Hematopoietic multipotent progenitor cell treated with erythropoietin and hydrocortisone succinate and interleukin-3 and kit ligand, for 8 days (in vitro differentiated cells): Measurements from ENCODE around the gene TNXB.
"Not testable (repeated sequence)": the region's sequence is repeated elsewhere in the genome, so short reads cannot be mapped to it uniquely, and the experiment has no call there.

Experiments used
- DNase-seq: peaks from one replicate; pipeline ENCODE4 v3.0.0-alpha.2; 2015

Gene TNXB

GRCh38 chr6:32038878-32039277, 70.3 kb downstream of the TNXB start:
- DNase-seq = not testable (repeated sequence)

- DNase-seq = not testable (repeated sequence)
These were observed 71.3 kb downstream of the TNXB start, which contains the start of gene CYP21A2 for GRCh38 chr6:32037598-32038524. TSS of gene CYP21A2 (plus strand) at chr6:32038415. CDS start at chr6:32038423, 8 bp downstream.

DNA sequence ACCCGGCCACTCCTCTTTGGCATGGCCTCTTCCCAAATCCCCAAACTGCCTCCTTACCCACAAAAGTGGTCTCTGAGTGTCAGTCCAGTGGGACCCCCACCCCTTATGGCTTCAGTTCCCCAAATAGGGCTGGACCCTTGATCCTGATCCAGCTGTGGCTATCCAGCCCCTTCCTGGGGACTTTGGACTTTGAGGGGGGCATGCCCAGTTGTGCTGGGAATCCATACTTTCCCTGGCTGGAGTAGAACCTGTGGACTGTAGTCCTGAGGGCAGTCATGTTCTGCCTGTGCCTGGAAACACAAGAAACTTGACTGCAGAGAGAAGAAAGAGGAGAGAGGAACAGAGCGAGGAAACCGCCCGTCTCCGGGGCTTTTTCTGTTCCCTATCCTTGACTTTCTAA, 72.0 kb downstream of the TNXB start:
- DNase-seq = not testable (repeated sequence)

DNA sequence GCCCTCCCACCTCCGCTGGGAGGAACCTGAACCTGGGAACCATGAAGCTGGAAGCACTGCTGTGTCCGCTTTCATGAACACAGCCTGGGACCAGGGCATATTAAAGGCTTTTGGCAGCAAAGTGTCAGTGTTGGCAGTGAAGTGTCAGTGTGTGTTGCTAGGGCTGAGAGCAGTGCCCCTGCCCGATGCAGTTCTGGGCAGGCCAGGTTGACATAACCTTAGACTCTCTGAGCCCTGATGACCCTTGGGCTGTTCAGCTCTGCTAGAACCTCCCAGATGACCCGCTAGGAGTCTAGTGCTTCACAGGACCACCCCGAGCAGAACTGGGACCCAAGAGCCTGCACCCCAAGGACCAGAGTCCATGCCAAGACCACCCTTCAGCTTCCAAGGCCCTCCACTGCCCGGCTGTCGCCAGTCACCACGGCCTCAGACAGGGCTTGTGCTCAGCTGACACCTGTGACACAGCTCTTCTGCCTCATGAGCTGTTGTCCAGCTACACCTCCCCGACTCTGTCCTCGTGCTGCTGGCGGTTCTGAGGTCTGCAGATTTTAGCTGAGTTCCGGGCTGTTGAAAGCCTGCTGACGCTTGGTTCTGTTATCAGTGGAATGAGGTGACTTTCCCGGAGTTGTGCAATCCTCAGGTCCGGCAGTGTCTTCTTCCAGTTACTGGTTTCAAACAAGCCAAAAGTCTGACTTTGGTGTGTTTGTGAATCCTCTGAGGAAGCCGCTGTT, 73.7 kb downstream of the TNXB start:
- not testable (repeated sequence) for DNase-seq

DNA sequence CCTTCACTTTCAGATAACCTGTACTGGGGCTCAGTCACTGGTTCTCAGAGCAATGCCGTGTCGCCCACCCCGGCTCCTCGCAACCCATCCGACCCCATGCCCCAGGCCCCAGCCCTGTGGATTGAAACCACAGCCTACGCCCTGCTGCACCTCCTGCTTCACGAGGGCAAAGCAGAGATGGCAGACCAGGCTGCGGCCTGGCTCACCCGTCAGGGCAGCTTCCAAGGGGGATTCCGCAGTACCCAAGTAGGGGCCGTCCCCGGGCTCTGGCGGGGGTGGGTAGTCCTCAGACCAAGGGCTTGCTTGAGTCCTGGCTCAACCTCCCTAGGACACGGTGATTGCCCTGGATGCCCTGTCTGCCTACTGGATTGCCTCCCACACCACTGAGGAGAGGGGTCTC, 79.6 kb downstream of the TNXB start:
- not testable (repeated sequence) for DNase-seq

- DNase-seq = not testable (repeated sequence)
These were observed 80.5 kb downstream of the TNXB start for GRCh38 chr6:32028631-32029030.

DNA sequence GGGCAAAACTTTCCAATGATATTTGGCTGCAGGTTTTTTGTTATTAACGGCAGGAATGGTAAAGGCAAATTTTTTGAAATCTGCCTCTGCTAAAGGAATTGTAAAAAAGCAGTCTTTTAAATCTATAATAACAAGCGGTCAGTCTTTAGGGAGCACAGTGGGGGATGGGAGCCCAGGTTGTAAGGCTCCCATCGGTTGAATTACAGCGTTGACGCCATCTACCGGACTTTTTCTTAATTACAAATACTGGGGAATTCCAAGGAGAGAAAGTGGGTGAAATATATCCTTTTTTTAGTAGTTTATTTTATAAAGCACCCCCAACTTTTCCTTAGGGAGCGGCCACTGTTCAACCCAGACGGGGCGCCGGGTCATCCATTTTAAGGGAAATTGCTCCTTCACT, 87.0 kb downstream of the TNXB start:
- not testable (repeated sequence) for DNase-seq

GRCh38 chr6:32014547-32014946, 94.6 kb downstream of the TNXB start, which contains the start of gene C4B:
TSS of gene C4B (plus strand) at chr6:32014795. CDS start at chr6:32014846, 51 bp downstream.
- DNase-seq = not testable (repeated sequence)

GRCh38 chr6:32013738-32014137, 95.4 kb downstream of the TNXB start:
- DNase-seq = not testable (repeated sequence)

DNA sequence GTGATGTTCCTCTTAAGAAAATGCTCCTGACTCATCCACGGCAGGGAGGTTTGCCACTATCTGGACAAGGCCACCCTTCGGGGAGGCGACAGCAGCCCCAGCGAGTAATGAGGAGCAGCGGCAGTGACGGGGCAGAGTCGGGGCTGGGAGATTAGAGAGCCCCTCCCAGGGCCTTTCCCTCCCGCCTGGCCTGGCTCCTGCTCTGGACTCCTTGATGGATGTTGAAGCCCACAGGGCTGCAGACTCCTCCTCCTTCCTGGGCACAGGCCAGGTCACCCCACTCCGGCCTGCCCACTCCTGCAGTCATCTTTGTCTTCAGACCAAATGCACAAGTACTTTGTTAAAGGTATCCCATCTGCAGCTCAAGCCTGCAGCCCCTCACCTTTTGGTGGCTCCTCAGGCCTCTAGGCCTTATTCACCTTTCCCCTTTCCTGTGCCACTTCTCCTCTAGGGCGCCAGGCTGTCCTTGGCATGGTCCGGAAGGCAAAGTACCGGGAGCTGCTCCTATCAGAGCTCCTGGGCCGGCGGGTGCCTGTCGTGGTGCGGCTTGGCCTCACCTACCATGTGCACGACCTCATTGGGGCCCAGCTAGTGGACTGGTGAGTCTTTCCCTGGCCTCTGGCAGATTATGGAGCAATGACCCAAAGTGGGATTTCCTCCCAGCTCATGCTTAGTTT, 96.1 kb downstream of the TNXB start:
- not testable (repeated sequence) for DNase-seq

- DNase-seq = not testable (repeated sequence)
These were observed 98.1 kb downstream of the TNXB start for GRCh38 chr6:32010856-32011530.

GRCh38 chr6:32009537-32009936, 99.6 kb downstream of the TNXB start:
- not testable (repeated sequence) for DNase-seq

DNA sequence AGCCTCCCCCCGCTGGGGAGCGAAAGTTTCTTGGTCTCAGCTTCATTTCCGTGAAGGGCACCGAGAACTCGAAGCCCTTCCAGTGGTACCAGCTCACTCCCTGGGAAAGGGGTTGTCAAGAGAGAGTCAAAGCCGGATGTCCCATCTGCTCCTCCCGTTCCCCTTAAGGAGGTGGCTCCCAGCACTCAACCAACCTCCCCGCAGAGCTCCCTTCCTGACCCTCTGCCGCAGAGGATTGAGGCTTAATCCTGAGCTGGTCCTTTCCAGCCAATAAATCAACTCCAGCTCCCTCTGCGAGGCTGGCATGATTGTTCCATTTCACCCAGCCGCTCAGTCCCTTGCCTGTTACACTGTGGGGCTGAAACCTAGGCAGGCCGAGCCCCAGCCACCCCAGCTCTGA, 100.5 kb downstream of the TNXB start:
- DNase-seq = not testable (repeated sequence)

GRCh38 chr6:32008037-32008436, 101.1 kb downstream of the TNXB start:
- DNase-seq = not testable (repeated sequence)

DNA sequence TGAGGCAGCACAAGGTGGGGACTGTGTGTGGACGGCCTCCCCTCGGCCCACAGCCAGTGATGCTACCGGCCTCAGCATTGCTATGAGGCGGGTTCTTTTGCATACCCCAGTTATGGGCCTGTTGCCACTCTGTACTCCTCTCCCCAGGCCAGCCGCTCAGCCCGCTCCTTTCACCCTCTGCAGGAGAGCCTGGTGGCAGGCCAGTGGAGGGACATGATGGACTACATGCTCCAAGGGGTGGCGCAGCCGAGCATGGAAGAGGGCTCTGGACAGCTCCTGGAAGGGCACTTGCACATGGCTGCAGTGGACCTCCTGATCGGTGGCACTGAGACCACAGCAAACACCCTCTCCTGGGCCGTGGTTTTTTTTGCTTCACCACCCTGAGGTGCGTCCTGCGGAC, 102.1 kb downstream of the TNXB start:
- not testable (repeated sequence) for DNase-seq

GRCh38 chr6:32005991-32006529, 103.1 kb downstream of the TNXB start:
- not testable (repeated sequence) for DNase-seq

GRCh38 chr6:32005538-32005880, 103.6 kb downstream of the TNXB start:
- not testable (repeated sequence) for DNase-seq

DNA sequence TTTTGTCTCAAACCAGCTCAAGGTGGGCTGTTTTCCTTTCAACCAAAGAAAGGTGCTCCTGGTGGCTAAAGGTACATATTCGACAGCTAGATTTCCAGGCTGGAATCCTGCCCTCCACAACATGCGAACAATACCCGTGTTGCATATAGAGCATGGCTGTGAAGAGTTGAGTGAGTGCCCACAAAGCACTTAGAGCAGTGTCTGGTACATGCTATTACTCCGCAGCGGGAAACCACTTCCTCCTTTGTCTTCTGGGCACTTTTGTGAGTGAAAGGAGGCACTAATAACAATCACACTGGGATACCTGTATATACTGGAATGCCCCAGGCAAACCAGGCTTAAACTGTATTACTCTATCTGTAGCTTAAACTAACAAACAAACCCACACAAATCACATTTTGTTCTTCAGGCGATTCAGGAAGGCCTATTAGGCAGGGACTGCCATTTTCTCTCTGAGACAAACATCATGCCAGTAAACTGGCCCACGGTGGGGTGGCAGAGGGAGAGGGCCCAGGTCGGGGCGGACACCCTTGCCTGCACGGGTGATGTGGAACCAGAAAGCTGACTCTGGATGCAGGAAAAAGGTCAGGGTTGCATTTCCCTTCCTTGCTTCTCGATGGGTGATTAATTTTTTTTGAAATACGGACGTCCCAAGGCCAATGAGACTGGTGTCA, 104.1 kb downstream of the TNXB start:
- not testable (repeated sequence) for DNase-seq

DNA sequence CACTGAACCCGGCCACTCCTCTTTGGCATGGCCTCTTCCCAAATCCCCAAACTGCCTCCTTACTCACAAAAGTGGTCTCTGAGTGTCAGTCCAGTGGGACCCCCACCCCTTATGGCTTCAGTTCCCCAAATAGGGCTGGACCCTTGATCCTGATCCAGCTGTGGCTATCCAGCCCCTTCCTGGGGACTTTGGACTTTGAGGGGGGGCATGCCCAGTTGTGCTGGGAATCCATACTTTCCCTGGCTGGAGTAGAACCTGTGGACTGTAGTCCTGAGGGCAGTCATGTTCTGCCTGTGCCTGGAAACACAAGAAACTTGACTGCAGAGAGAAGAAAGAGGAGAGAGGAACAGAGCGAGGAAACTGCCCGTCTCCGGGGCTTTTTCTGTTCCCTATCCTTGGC, 104.7 kb downstream of the TNXB start:
- not testable (repeated sequence) for DNase-seq

GRCh38 chr6:32003301-32003700, 105.8 kb downstream of the TNXB start:
- not testable (repeated sequence) for DNase-seq

- DNase-seq = not testable (repeated sequence)
These were observed 106.4 kb downstream of the TNXB start for GRCh38 chr6:32002546-32003268.
